Epidermal melanocyte (primary cell): ENCODE results near the gene ALG5.

ENCODE experiments used
- DNase-seq: peaks from one replicate; pipeline ENCODE4 v3.0.0; 2011; ENCODE audit warnings: low spot score; ENCODE audit not compliant: insufficient read length

Gene ALG5, protein sequence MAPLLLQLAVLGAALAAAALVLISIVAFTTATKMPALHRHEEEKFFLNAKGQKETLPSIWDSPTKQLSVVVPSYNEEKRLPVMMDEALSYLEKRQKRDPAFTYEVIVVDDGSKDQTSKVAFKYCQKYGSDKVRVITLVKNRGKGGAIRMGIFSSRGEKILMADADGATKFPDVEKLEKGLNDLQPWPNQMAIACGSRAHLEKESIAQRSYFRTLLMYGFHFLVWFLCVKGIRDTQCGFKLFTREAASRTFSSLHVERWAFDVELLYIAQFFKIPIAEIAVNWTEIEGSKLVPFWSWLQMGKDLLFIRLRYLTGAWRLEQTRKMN

GRCh38 chr13:36999054-36999714 lies at the start of gene ALG5:
Gene ALG5, minus strand, starts transcription at chr13:36999340. Its CDS starts 40 bp downstream, at chr13:36999300.
- DNase-seq: peak; percentile 65

GRCh38 chr13:37047846-37048245 lies 48.7 kb upstream of the ALG5 start:
- DNase-seq: no peak

GRCh38 chr13:37047032-37047431 lies 47.9 kb upstream of the ALG5 start:
- DNase-seq: no peak

GRCh38 chr13:37046062-37046461 lies 46.9 kb upstream of the ALG5 start:
- DNase-seq: no peak

DNA sequence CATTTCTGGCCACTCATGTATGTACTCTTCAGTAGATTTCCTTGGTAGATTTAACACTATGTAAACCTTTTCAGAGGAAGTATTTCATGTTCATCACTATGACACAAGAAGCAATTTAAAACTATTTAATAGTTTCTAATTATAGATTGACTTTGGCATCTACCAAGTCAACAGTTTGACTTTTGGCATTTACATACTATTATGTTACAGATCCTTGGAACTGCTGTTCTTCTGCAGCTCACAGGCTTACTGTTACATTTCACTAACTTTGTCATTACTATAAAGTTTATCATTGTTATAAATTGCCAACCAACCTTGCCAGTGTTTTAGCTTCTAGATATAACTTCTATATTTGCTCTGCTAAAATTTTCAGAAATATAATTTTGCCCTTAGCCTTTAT lies 41.6 kb upstream of the ALG5 start:
- no peak for DNase-seq

- DNase-seq: no peak
Observed at GRCh38 chr13:37039896-37040295, 40.8 kb upstream of the ALG5 start.

GRCh38 chr13:37037241-37037640 lies 38.1 kb upstream of the ALG5 start:
- no peak for DNase-seq

DNA sequence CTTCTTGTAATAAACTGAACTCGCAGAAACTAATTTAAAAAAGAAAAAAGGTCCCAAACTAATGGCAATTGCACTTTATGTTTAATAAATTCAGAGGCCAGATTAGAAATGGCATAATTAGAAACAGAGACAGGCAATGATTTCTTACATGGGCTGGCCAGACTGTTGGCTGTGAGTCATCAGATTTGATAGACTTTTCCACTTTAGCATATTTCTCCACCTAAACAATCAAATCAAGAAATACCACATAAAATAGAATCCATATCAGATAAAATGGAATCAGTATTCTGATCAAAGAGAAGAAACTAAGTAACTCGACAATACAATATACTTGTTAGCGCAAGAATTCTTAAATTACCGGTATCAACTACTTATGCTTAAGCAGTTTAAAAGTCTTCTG lies 30.5 kb upstream of the ALG5 start:
- DNase-seq: no peak

DNA sequence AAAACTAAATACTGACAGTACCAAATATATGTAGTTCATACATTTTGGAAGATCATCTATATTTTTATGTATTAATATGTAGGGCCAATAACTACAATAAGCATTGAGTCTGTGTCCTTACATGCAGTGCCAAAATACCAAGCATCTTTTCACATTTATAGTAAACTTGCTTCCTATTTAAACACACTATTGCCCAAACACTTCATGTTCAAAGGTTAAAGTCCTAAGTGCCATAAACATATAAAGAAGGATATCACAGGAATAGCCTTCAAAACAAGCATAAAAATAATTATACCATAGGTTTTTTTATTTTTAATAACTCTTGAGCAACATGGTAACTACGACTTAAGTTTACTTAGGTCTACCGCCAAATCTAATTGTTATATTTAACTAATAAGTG lies 28.5 kb upstream of the ALG5 start:
- DNase-seq: no peak

GRCh38 chr13:37026771-37027170 lies 27.6 kb upstream of the ALG5 start:
- no peak for DNase-seq

DNA sequence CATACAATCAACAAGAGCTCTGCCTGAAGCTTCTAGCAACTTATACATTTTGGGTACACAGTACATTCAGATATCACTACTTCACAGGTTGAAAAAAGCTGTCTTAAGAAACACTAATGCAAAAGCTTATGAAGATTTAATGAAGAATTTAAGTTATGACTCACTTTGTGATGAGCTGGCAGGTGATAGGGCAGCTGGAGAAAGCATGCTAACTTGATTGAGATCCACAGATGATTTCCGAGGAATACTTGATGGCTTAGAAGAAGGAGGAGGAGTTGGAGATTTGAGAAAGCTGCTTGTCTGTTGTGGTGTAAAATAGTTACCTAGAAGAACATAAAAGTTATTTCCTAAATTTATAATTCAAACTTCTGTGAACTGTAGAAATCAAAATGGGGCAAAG lies 24.7 kb upstream of the ALG5 start:
- DNase-seq: no peak

DNA sequence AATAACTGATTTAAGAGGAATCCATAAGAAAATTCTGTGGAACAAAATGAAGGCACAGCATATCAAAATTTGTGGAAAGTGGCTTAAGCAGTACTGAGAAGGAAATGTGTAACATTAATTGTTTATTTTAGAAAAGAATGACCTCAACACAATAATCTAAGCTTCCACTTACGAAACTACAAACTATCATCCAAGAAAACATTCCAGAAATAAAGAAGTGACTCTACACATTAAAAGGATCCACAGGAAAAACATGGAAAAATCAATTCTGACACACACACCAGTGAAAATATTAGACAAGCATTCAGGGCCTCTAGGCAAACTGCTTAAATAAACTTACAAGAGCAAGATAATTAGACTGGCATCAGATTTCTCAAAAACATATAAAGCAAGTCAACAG lies 15.5 kb upstream of the ALG5 start:
- DNase-seq: no peak

- no peak for DNase-seq
Observed at GRCh38 chr13:37011788-37012187, 12.6 kb upstream of the ALG5 start.

GRCh38 chr13:37011002-37011401 lies 11.9 kb upstream of the ALG5 start:
- no peak for DNase-seq

DNA sequence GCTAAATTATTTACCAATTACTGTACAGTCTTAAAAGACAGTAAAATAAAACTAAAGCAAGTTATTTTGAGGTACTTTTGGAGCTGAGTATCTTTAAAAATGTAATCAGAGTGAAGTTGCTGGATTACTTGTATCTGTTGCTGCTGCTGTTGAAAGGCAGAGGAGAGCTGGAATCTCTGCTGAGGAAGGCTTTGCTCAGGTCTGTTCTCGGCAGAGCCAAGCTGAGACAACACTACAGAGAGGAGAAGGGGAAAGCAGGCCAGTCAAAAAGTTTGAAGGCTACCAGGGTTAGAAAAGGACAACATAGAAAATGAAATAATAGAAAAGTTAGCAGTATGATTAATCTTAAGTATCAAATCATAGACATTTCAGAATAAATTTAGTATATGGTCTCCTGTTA lies 11.3 kb upstream of the ALG5 start:
- no peak for DNase-seq

GRCh38 chr13:37009692-37010091 lies 10.6 kb upstream of the ALG5 start:
- no peak for DNase-seq

- no peak for DNase-seq
Observed at GRCh38 chr13:37001921-37002250, 2.7 kb upstream of the ALG5 start.

- DNase-seq: no peak
Observed at GRCh38 chr13:36998624-36999041, 507 bp downstream of the ALG5 start.

- DNase-seq: no peak
Observed at GRCh38 chr13:36997716-36998427, 1.3 kb downstream of the ALG5 start.

DNA sequence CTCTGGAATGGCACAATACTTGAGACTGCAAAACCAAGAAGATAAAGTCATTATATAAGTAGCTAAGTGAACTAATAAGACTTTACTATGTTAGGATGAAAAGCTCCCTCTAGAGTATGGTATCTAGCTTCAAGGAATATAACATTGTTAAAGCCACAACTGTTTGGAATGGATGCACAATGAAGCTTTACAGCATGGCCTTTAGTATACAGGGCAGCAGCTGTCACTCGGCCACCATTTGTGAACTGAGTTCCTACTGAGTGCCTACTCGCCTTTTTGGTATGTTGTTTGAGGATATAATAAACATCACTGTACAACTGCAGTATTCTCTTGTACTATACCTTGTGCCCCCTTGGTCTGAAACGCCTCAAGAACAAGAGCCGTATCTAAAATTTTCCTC lies 6.8 kb downstream of the ALG5 start:
- no peak for DNase-seq

DNA sequence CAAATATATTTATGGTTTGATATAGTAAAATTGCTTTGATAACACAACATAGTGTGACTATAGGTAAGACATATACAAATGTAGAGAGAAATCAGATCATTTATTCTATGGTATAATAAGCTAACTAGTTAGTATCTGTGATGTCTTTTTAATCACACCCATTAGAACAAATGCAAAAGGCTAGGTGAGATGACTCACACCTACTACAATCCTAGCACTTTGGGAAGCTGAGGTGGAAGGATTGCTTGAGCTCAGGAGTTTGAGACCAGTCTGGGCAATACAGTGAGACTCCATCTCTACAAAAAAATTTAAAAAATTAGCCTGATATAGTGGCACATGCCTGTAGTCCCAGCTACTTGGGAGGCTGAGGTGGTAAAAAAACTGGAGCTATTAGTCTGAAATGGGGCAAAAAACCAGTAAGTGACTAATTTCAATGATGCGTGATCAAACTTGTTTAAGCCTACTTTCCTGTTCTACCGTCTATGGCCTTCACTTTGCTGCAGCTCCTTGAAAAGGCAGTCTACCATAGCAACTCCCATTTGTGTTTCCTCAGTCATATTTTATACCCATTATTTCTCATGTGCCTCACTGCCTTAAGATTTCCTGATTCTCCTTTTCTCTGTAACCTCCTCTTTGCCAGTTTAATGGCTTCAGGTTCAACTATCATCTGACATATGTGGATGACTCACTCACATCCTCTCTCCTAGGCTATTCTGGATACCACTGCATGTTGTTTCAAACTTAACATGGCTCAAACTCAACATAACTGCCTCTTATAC lies 12.5 kb downstream of the ALG5 start:
- DNase-seq: no peak
